ENCODE results near the gene CCDC102A.

Gene CCDC102A

DNA sequence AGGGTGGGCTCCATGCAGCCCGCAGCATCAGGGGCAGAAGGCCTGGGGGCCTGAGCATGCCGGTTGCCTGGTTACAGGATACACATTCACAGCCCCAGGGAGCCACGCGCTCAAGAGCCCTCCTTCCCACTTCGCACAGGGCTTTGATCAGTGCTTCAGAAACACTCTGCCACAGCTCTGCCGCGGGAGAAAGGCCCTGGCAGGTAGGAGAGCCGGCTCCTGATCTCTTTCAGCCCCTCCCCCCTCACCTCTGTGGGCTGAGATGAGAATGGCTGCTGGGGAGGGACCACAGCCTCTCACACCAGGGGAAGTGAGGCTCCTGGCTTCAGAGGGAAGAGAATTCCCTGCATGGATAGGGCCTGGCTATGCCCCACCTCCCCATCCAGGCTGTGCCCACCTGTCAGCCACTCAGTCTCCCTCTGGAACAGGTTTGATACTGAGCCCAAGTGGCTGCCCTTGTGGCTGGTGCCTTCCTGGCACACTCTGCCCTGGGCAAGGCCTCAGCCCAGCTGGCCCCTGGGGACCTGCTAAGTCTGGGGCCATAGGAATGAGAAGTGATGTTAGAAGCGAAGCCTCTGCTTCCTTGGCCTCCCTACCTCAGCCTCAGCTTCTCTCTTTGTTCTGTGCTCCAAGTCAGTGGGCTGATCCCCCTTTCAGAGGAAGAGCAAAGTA lies 58.7 kb downstream of the CCDC102A start:
- TF ChIP-seq CEBPB (IDR thresholded peaks at IDR 0.05) (no peak), RAD21 (IDR thresholded peaks at IDR 0.05; ENCODE audit: low read depth) (no peak)

DNA sequence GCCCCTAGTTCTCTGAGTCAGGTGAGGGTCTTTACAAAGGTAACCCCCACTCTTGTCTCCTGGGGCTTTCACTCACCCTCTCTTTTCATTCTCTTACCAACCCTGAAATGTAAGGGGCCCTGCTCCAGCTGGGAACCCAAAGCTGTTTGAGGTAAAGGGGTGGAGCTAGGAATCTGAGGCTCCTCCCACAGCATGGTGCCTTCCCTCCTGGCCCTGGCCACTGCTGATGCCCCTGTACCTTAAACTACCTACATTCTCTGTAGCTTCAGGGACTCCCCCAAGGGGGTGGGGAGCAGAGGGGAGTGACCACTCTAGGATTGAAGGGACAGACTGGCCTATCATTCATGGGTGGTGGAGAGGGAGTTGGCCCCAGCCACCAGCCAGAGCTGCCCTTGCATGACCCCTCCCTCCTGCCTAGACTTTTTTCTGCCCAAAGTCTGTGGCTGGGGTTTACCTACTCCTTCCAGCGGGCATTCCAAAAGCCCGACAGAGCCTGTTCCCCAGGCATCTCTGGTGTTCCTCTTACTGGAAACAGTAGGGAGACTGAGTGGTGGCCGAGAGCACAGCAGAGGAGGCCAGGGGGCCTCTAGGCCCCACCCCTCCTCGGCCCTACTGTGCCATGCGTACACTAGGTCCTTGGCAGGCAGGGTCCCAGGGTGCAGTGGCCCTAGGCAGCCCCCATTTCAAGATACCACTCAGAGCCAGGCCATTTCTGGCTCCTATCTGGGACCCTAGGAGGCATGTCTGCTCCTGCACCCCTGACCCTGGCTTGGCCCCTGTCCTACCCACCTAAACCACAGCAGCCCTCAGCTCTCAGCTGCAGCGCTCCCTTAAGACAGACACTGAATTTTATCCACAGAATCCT lies 59.6 kb downstream of the CCDC102A start:
- TF ChIP-seq TAF1 (IDR thresholded peaks at IDR 0.05; ENCODE audit: low read depth) (no peak), TCF12 (IDR thresholded peaks at IDR 0.05; ENCODE audit: low read depth) (no peak), EGR1 (IDR thresholded peaks at IDR 0.05) (no peak), FOXM1 (IDR thresholded peaks at IDR 0.05; ENCODE audit: borderline replicate concordance, low read depth) (no peak), CREB1 (IDR thresholded peaks at IDR 0.05; ENCODE audit: low read depth) (no peak), RAD21 (IDR thresholded peaks at IDR 0.05; ENCODE audit: low read depth) (no peak), CEBPB (IDR thresholded peaks at IDR 0.05) (no peak), TEAD4 (IDR thresholded peaks at IDR 0.05) (no peak), YY1 (IDR thresholded peaks at IDR 0.05; ENCODE audit: low read depth) (no peak), EP300 (IDR thresholded peaks at IDR 0.05; ENCODE audit: borderline replicate concordance) (no peak), ZBTB7A (IDR thresholded peaks at IDR 0.05; ENCODE audit: low read depth) (no peak), NFIC (IDR thresholded peaks at IDR 0.05) (no peak)
- TF ChIP-seq, protein P1, sequence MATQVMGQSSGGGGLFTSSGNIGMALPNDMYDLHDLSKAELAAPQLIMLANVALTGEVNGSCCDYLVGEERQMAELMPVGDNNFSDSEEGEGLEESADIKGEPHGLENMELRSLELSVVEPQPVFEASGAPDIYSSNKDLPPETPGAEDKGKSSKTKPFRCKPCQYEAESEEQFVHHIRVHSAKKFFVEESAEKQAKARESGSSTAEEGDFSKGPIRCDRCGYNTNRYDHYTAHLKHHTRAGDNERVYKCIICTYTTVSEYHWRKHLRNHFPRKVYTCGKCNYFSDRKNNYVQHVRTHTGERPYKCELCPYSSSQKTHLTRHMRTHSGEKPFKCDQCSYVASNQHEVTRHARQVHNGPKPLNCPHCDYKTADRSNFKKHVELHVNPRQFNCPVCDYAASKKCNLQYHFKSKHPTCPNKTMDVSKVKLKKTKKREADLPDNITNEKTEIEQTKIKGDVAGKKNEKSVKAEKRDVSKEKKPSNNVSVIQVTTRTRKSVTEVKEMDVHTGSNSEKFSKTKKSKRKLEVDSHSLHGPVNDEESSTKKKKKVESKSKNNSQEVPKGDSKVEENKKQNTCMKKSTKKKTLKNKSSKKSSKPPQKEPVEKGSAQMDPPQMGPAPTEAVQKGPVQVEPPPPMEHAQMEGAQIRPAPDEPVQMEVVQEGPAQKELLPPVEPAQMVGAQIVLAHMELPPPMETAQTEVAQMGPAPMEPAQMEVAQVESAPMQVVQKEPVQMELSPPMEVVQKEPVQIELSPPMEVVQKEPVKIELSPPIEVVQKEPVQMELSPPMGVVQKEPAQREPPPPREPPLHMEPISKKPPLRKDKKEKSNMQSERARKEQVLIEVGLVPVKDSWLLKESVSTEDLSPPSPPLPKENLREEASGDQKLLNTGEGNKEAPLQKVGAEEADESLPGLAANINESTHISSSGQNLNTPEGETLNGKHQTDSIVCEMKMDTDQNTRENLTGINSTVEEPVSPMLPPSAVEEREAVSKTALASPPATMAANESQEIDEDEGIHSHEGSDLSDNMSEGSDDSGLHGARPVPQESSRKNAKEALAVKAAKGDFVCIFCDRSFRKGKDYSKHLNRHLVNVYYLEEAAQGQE (IDR thresholded peaks at IDR 0.05; ENCODE audit: low read depth) = no peak
- TF ChIP-seq, protein P2, sequence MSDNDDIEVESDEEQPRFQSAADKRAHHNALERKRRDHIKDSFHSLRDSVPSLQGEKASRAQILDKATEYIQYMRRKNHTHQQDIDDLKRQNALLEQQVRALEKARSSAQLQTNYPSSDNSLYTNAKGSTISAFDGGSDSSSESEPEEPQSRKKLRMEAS (IDR thresholded peaks at IDR 0.05) = no peak
- TF ChIP-seq, protein P3, sequence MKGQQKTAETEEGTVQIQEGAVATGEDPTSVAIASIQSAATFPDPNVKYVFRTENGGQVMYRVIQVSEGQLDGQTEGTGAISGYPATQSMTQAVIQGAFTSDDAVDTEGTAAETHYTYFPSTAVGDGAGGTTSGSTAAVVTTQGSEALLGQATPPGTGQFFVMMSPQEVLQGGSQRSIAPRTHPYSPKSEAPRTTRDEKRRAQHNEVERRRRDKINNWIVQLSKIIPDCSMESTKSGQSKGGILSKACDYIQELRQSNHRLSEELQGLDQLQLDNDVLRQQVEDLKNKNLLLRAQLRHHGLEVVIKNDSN (IDR thresholded peaks at IDR 0.05) = no peak

DNA sequence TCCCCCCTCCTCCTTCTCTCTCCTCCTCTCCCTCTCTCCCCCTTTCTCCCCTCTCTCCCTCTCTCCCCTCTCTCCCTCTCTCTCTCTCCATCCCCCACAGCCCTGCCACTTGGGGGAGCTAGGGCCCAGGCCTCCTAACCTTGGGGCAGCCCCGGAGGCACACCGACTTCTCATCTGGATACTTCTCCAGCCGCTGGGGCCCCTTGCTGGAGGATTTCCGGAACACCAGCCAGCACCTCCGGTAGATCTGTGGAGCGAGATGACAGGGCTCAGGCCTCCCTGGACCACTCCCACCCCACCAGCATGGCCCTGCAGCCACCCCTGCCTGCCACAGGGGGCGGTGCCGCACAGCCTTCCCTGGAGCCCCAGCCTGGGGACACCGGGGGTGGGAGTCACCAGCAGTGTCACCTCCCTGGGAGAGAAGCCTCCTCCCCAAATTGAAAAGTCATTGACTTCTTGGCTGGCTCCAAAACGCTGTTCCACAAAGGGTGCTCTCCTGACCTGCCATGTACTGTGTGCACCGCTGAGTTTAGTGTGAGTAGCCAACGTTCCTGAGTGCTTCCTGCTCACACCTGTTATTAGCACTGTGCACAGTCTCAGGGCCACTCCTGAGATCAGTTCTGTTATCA lies 60.5 kb downstream of the CCDC102A start:
- TF ChIP-seq ZBTB7A (IDR thresholded peaks at IDR 0.05; ENCODE audit: low read depth) (no peak), CEBPB (IDR thresholded peaks at IDR 0.05) (no peak), CREB1 (IDR thresholded peaks at IDR 0.05; ENCODE audit: low read depth) (no peak)

DNA sequence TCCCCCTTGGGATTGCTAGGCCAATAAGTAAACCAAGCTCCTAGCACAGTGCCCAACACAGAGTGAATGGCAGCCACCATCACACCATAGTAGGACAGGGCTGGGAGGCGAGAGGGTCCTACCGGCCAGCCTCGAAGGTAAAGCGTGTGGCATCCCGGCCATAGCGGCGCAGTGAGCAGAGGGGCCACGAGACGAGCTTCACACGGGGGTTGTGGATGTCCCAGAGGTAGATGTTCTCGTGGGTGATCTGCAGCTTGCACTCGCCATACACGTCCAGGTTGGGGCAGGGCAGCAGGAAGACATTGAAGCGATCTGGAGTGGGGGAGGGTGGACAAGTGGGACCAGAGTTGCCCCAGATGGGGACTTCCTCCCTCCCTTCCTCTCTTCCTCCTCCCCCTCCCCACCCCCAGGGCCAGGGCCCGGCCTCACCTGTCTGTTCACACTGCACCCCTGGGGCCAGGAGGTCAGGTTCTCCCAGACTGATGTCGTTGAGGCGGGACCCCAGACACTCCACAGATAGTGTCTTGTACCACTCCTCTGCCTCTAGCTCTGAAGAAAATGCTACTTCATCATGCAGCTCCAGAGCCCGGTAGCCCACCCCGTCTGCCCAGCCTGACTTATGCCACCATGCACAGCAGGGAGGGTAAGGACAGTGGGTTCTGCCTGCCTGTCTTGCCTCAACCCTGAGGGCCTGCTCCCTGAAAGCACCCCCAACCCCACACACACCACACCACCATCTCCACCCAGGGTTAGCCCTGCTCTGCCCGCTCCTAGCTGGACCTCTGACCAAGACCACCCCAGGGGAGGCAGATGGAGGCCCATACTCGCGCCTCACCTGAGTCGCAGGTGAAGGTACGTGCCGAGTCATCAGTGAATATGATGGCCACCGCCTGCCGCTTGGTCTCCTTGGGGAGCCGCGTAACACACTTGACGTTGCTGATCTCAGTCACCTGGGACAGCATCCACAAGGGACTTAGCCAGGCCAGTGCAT lies 61.4 kb downstream of the CCDC102A start:
- TF ChIP-seq TCF12 (IDR thresholded peaks at IDR 0.05; ENCODE audit: low read depth) = no peak
- no peak for TF ChIP-seq TEAD4 (IDR thresholded peaks at IDR 0.05)
- TF ChIP-seq ZBTB7A (IDR thresholded peaks at IDR 0.05; ENCODE audit: low read depth) = no peak
- TF ChIP-seq EP300 (IDR thresholded peaks at IDR 0.05; ENCODE audit: borderline replicate concordance) = no peak
- TF ChIP-seq, protein P3 (IDR thresholded peaks at IDR 0.05) = no peak
- TF ChIP-seq RAD21 (IDR thresholded peaks at IDR 0.05; ENCODE audit: low read depth) = no peak

DNA sequence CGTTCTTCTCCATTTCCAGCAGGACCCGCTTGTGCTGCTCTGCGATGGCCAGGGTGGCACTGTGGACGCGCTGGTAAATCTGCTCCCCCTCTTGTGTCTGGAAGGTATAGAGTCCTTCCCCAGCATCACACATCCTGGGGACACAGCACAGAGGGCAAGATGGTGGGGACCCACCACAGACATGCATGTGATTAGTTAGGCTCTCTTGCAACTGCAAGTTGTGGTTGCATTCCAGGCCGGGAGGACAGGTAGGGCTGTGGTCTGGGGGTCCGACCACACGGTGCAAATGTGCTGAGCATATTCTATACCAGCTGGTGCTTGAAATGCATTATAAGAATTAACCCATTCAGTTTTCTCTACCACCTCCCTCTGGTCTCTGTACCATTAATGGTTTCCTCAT lies 62.5 kb downstream of the CCDC102A start:
- TF ChIP-seq FOXM1 (IDR thresholded peaks at IDR 0.05; ENCODE audit: borderline replicate concordance, low read depth) = no peak
- no peak for TF ChIP-seq TEAD4 (IDR thresholded peaks at IDR 0.05)
- TF ChIP-seq, protein P2 (IDR thresholded peaks at IDR 0.05) = no peak
- TF ChIP-seq, protein P3 (IDR thresholded peaks at IDR 0.05) = no peak
- no peak for TF ChIP-seq TAF1 (IDR thresholded peaks at IDR 0.05; ENCODE audit: low read depth)
- no peak for TF ChIP-seq NFIC (IDR thresholded peaks at IDR 0.05)
- TF ChIP-seq EP300 (IDR thresholded peaks at IDR 0.05; ENCODE audit: borderline replicate concordance) = no peak

DNA sequence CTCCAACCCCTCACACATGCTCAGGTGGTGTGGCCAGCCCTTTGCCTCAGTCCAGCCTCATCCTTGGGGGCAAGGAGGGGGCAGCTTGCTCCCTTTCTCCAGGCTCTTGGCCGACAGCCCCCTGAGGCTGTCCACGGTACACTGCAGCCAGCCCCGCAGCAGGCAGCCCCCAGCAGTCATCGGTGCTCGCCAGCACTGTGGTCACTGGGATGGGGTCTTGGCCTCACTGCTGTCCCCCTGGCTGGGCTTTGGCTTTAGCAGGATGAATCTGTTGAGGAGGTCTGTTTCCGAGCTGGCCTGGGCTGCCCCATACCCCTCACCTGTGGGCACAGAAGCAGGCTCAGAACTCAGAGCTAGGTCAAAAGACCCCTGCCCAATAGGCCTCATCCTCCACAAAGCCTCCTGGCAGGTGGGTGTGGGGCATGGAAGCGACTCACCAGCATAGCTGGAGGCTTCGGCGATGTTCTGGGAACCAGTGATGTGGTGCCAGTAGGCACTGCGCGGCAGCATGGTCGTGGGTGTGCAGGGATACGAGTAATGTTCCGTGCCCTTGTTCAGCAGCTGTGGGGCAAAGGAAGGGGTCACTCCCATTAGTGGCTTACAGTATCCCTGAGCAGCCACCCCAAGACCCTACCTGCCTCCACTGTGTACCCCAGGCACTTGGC lies 63.1 kb downstream of the CCDC102A start:
- TF ChIP-seq, protein P2 (IDR thresholded peaks at IDR 0.05) = no peak
- no peak for TF ChIP-seq RAD21 (IDR thresholded peaks at IDR 0.05; ENCODE audit: low read depth)
- TF ChIP-seq FOXM1 (IDR thresholded peaks at IDR 0.05; ENCODE audit: borderline replicate concordance, low read depth) = no peak
- TF ChIP-seq CREB1 (IDR thresholded peaks at IDR 0.05; ENCODE audit: low read depth) = no peak
- TF ChIP-seq EGR1 (IDR thresholded peaks at IDR 0.05) = no peak
- no peak for TF ChIP-seq CEBPB (IDR thresholded peaks at IDR 0.05)
- no peak for TF ChIP-seq TEAD4 (IDR thresholded peaks at IDR 0.05)
- TF ChIP-seq, protein P3 (IDR thresholded peaks at IDR 0.05) = no peak
- no peak for TF ChIP-seq EP300 (IDR thresholded peaks at IDR 0.05; ENCODE audit: borderline replicate concordance)
- TF ChIP-seq, protein P1 (IDR thresholded peaks at IDR 0.05; ENCODE audit: low read depth) = no peak
- no peak for TF ChIP-seq ZBTB7A (IDR thresholded peaks at IDR 0.05; ENCODE audit: low read depth)
